Sigmoid colon (tissue), 7 donors: ENCODE data around the gene B4GALNT3. TPM values are rescaled to one million over a fixed set of nuclear protein-coding genes. Genes with fewer than 3 reads are reported as not detected.

Source experiments
- DNase-seq: peaks from one replicate; pipeline ENCODE4 v3.0.0-alpha.2; 2019
- H3K27ac ChIP-seq, 4 donors: fragments of 200-600 bp; sonication (generic); one replicate each; pipeline ENCODE4 v1.5.1; 2016 to 2019; ENCODE audit warnings: mild to moderate bottlenecking in 1 of 4
- H3K27me3 ChIP-seq, 3 donors: fragments of 200-600 bp; sonication (generic); one replicate each; pipeline ENCODE4 v1.5.1; 2019; ENCODE audit warnings: mild to moderate bottlenecking in 1 of 3
- H3K36me3 ChIP-seq, 4 donors: fragments of 200-600 bp; sonication (generic); one replicate each; pipeline ENCODE4 v1.5.1; 2016 to 2019
- H3K4me1 ChIP-seq, 4 donors: fragments of 200-600 bp; sonication (generic); one replicate each; pipeline ENCODE4 v1.5.1; 2017 to 2019
- H3K4me3 ChIP-seq, 4 donors: fragments of 200-600 bp; sonication (generic); one replicate each; pipeline ENCODE4 v1.5.1; 2017 to 2019; ENCODE audit warnings: mild to moderate bottlenecking in 2 of 4, moderate library complexity in 1 of 4
- H3K9me3 ChIP-seq, 4 donors: fragments of 200-600 bp in 3 of 4; sonication (generic) in 3 of 4; one replicate each; pipeline versions ENCODE4 v1.5.1 to v1.6.1; 2013 to 2019
- EP300 ChIP-seq, 4 donors: sonication (generic); formaldehyde crosslinking; IDR thresholded peaks; one replicate each; pipeline ENCODE4 v1.6.1; 2017; ENCODE audit warnings: antibody characterized with exemption in 4 of 4
- POLR2A ChIP-seq, 2 donors: fragments of 450-650 bp; IDR thresholded peaks; one replicate each; pipeline ENCODE4 v1.6.1; 2016; ENCODE audit warnings: antibody characterized with exemption in 2 of 2, mild to moderate bottlenecking in 2 of 2, moderate library complexity in 2 of 2
- POLR2AphosphoS5 ChIP-seq, 4 donors: sonication (generic); formaldehyde crosslinking; IDR thresholded peaks; one replicate each; pipeline ENCODE4 v1.6.1; 2017; ENCODE audit warnings: antibody characterized with exemption in 4 of 4
- WGBS, 2 donors: extraction: QIAGEN DNeasy Blood & Tissue Kit; methylation state at CpG; one replicate each; pipeline ENCODE4 v1.1.7; 2013; 5-methylcytosine and 5-hydroxymethylcytosine counted together
- intact Hi-C: fragments of 100-400 bp; cut with DNase I; formaldehyde crosslinking; loops from one replicate; pipeline ENCODE4 v1.15.1; 2023
- polyA plus RNA-seq, 3 donors: library from polyadenylated mRNA; stranded (reverse); fragments of 200-250 nt; gene quantifications; one replicate each; pipeline ENCODE4 v1.2.3, GENCODE V29; 2013
- total RNA-seq, 4 donors: library from RNA; depleted of rRNA; stranded (reverse); fragments of >200 nt; gene quantifications; one replicate each; pipeline ENCODE4 v1.1.0, GENCODE V29; 2016
- TF ChIP-seq, protein P1 (sequence below), 4 experiments: fragments of 450-650 bp in 3 of 4; fragments of 200-600 bp in 1 of 4; IDR thresholded peaks; one replicate each; pipeline ENCODE4 v1.5.1; 2016 to 2019; ENCODE audit warnings: antibody characterized with exemption in 4 of 4, mild to moderate bottlenecking in 3 of 4, moderate library complexity in 2 of 4
- donor health status: healthy with polysubstance abuse.
- donor health status: Bipolar disorder and iron deficiency.
- donor health status: healthy.

Gene B4GALNT3
- total and polyA plus RNA-seq, 7 donors = under 0.01 to 74.2 (median 0.36) TPM

DNA sequence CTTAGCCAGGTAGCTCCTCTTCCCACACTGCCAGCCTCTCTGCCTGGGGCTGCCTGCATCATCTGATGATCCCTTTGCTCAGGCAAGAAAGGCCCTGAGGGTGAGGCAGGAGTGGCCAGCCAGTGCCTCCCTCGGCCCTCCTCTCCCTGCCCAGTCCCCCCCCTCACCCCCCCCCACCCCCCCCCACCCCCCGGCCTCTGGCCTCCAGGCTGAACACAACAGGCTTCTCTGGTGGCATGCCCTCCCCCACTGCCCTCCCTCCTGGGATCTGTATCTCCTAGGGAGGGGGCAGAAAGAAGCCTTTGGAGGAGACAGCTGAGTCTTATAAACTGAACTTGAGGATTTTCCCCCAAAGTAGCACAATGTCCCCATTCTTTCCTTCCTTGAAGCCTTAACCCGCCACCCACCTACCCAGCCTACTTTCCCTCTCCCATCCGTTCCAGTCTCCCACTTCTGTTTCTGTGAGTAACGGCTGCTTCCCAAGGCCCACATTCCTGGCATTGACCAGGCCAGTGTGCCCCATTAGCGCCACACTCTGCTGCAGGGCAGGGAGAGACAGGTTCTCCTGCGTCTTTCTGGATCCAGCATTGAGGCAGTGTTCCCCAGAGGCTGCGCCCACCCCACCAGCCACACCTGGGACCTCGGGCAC lies 82.1 kb downstream of the B4GALNT3 start:
- H3K27me3 ChIP-seq = peaks cover 3 to 23% (median 9%) of the 10 kb centered on the region in 3 donors
- no peaks in the 10 kb centered on the region for H3K36me3 ChIP-seq
- 67 to 75% methylated on average over 9 of the region's 9 CpGs for WGBS, 2 donors
- no peak for TF ChIP-seq POLR2AphosphoS5 (IDR thresholded peaks at IDR 0.05)
- TF ChIP-seq EP300 (IDR thresholded peaks at IDR 0.05) = no peak
- TF ChIP-seq POLR2A (IDR thresholded peaks at IDR 0.05) = no peak
- TF ChIP-seq, protein P1, sequence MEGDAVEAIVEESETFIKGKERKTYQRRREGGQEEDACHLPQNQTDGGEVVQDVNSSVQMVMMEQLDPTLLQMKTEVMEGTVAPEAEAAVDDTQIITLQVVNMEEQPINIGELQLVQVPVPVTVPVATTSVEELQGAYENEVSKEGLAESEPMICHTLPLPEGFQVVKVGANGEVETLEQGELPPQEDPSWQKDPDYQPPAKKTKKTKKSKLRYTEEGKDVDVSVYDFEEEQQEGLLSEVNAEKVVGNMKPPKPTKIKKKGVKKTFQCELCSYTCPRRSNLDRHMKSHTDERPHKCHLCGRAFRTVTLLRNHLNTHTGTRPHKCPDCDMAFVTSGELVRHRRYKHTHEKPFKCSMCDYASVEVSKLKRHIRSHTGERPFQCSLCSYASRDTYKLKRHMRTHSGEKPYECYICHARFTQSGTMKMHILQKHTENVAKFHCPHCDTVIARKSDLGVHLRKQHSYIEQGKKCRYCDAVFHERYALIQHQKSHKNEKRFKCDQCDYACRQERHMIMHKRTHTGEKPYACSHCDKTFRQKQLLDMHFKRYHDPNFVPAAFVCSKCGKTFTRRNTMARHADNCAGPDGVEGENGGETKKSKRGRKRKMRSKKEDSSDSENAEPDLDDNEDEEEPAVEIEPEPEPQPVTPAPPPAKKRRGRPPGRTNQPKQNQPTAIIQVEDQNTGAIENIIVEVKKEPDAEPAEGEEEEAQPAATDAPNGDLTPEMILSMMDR (IDR thresholded peaks at IDR 0.05) = no peak
- DNase-seq = no peak
- no peak overlapping the region for H3K4me3 ChIP-seq
- no peaks in the 10 kb centered on the region for H3K9me3 ChIP-seq
- H3K4me1 ChIP-seq = peaks cover 0 to 3% (median 3%) of the 10 kb centered on the region in 4 donors
- intact Hi-C loops = no loop called here
- peak overlapping the region in 3 of 4 donors; percentile 14 to 50 (median 40) for H3K27ac ChIP-seq

DNA sequence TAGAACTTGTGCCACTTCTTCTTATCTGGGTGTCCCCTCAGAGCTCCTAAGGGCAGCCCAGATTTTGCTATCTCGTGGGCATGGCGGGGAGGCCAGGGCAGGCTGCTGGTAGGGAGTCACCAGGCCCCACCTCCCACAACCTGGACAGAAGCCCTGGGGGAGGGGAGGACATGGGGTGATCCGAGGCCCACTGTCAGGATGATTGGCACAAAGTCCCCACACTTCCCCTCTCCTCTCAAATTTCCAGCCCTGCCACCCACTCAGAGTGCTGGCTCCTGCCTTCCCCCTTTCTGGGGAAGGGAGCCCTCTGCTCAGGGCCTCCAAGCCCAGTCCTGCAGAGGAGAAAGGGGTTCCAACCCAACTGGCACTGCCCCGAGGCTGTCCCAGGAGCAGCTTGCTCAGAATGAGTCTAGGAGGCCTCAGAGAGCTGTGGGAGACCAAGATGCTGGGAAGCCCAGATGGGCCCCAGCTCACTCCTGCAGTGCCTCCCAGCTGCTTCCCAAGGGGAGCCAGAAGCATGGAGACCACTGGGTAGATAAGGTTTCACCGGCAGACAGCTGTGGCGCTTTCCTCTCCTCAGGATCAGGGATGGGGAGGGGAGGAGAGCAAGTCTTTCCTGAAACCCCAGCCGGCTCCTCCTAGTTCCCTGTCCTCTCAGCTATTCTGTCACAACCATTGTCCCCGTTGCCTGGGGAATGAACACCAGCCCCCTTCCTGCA lies 82.8 kb downstream of the B4GALNT3 start:
- no peak for DNase-seq
- WGBS, 2 donors = 75 to 79% methylated on average over 8 of the region's 8 CpGs
- TF ChIP-seq EP300 (IDR thresholded peaks at IDR 0.05) (no peak), POLR2AphosphoS5 (IDR thresholded peaks at IDR 0.05) (no peak), POLR2A (IDR thresholded peaks at IDR 0.05) (no peak)
- TF ChIP-seq, protein P1 (IDR thresholded peaks at IDR 0.05) = no peak
- Histone ChIP-seq H3K36me3 (no peaks in the 10 kb centered on the region), H3K27ac (no peak overlapping the region), H3K4me1 (peaks cover 0 to 7% (median 6%) of the 10 kb centered on the region in 4 donors), H3K9me3 (no peaks in the 10 kb centered on the region), H3K4me3 (no peak overlapping the region), H3K27me3 (peaks cover 5 to 31% (median 11%) of the 10 kb centered on the region in 3 donors)
- intact Hi-C loops = no loop called here

DNA sequence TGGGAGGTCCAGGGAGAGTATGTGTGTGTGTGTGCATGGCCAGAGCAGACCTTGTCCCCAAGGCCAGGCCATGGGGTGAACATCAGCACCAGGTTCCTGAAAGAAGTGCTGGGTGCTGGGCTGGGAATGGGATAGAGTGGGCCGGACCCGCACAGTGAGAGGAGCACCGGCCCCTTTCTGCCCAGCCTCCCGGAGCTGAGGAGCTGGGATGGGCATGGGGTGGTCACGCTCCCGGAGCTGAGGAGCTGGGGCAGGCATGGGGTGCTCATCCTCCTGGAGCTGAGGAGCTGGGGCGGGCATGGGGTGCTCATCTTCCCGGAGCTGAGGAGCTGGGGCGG lies 83.3 kb downstream of the B4GALNT3 start:
- no peak for DNase-seq
- peaks cover 0 to 7% (median 6%) of the 10 kb centered on the region in 4 donors for H3K4me1 ChIP-seq
- H3K9me3 ChIP-seq = no peaks in the 10 kb centered on the region
- no peak overlapping the region for H3K4me3 ChIP-seq
- peaks cover 5 to 35% (median 11%) of the 10 kb centered on the region in 3 donors for H3K27me3 ChIP-seq
- H3K36me3 ChIP-seq = no peaks in the 10 kb centered on the region
- WGBS, 2 donors = 88 to 91% methylated on average over 9 of the region's 9 CpGs
- TF ChIP-seq EP300 (IDR thresholded peaks at IDR 0.05) (no peak), POLR2AphosphoS5 (IDR thresholded peaks at IDR 0.05) (no peak), POLR2A (IDR thresholded peaks at IDR 0.05) (no peak)
- TF ChIP-seq, protein P1 (IDR thresholded peaks at IDR 0.05) = no peak
- no peak overlapping the region for H3K27ac ChIP-seq
- intact Hi-C loops = no loop called here

DNA sequence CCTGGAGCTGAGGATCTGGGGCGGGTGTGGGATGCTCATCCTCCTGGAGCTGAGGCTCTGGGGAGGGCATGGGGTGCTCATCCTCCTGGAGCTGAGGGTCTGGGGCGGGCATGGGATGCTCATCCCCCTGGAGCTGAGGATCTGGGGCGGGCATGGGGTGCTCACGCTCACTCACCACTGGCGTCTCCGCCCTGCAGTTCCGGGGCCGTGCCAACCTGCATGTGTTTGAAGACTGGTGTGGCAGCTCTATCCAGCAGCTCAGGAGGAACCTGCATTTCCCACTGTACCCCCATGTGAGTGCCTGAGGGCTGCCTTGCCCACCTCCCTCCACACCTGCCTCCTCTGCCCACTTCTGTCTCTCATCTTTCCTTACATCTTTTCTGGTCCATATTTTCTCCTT lies 84.4 kb downstream of the B4GALNT3 start:
- Histone ChIP-seq H3K4me3 (no peak overlapping the region), H3K36me3 (no peaks in the 10 kb centered on the region), H3K9me3 (no peaks in the 10 kb centered on the region), H3K27ac (no peak overlapping the region), H3K4me1 (peaks cover 0 to 7% (median 6%) of the 10 kb centered on the region in 4 donors), H3K27me3 (peaks cover 5 to 35% (median 11%) of the 10 kb centered on the region in 3 donors)
- no peak for DNase-seq
- intact Hi-C loops = no loop called here
- WGBS, 2 donors = 93 to 94% methylated on average over 8 of the region's 8 CpGs
- no peak for TF ChIP-seq POLR2AphosphoS5 (IDR thresholded peaks at IDR 0.05)
- no peak for TF ChIP-seq EP300 (IDR thresholded peaks at IDR 0.05)
- no peak for TF ChIP-seq POLR2A (IDR thresholded peaks at IDR 0.05)
- TF ChIP-seq, protein P1 (IDR thresholded peaks at IDR 0.05) = no peak
